H9 (cell line): Measurements from ENCODE around the gene CRABP2. TPM values are rescaled to one million over a fixed set of nuclear protein-coding genes. Genes with fewer than 3 reads are reported as not detected.
A peak's percentile ranks its signal among the peaks of the same experiment; 100 is the strongest.

Source experiments
- DNase-seq: peaks from one replicate; pipeline ENCODE4 v3.0.0-alpha.2; 2017
- H2AFZ ChIP-seq: one replicate; pipeline ENCODE4 v1.6.1; 2013; ENCODE audit warnings: mild to moderate bottlenecking, low read length, control low read depth, moderate library complexity
- H2AK5ac ChIP-seq: 2 replicates; pipeline ENCODE4 v1.6.1; 2013; ENCODE audit warnings: low read length, control low read depth, mixed read lengths; ENCODE audit not compliant: insufficient read length
- H2BK120ac ChIP-seq: one replicate; pipeline ENCODE4 v1.6.1; 2013; ENCODE audit warnings: low read depth, mild to moderate bottlenecking, low read length, control low read depth, inconsistent platforms; ENCODE audit not compliant: poor library complexity, severe bottlenecking
- H2BK12ac ChIP-seq: 2 replicates; pipeline ENCODE4 v1.6.1; 2013; ENCODE audit warnings: low read length, control low read depth, mixed read lengths, low read depth; ENCODE audit not compliant: insufficient read length
- H2BK15ac ChIP-seq: 2 replicates; pipeline ENCODE4 v1.6.1; 2013; ENCODE audit warnings: low read depth, low read length, control low read depth
- H2BK20ac ChIP-seq: one replicate; pipeline ENCODE4 v1.6.1; 2013; ENCODE audit warnings: low read depth, mild to moderate bottlenecking, low read length, control low read depth, inconsistent platforms; ENCODE audit not compliant: poor library complexity, severe bottlenecking
- H2BK5ac ChIP-seq: 2 replicates; pipeline ENCODE4 v1.6.1; 2013; ENCODE audit warnings: low read length, control low read depth, mixed read lengths; ENCODE audit not compliant: insufficient read length
- H3K14ac ChIP-seq: 2 replicates; pipeline ENCODE4 v1.6.1; 2013; ENCODE audit warnings: low read length, control low read depth; ENCODE audit not compliant: insufficient read depth
- H3K18ac ChIP-seq: 2 replicates; pipeline ENCODE4 v1.6.1; 2013; ENCODE audit warnings: low read depth, mild to moderate bottlenecking, mixed read lengths, low read length, control low read depth; ENCODE audit not compliant: insufficient read length
- H3K23ac ChIP-seq: 2 replicates; pipeline ENCODE4 v1.6.1; 2013; ENCODE audit warnings: low read length, control low read depth, mixed read lengths, low read depth; ENCODE audit not compliant: insufficient read length
- H3K23me2 ChIP-seq: 2 replicates; pipeline ENCODE4 v1.6.1; 2013; ENCODE audit warnings: low read depth, mild to moderate bottlenecking, mixed read lengths, low read length, control low read depth; ENCODE audit not compliant: insufficient read length, poor library complexity, severe bottlenecking
- H3K27ac ChIP-seq: 2 replicates; pipeline ENCODE4 v1.5.1; 2013; ENCODE audit warnings: low read length, control low read depth, mixed read lengths, low read depth; ENCODE audit not compliant: insufficient read length
- H3K27me3 ChIP-seq: 2 replicates; pipeline ENCODE4 v1.6.1; 2013; ENCODE audit warnings: low read length, control low read depth, inconsistent platforms; ENCODE audit not compliant: insufficient read depth
- H3K4ac ChIP-seq: 2 replicates; pipeline ENCODE4 v1.6.1; 2013; ENCODE audit warnings: low read depth, mild to moderate bottlenecking, control low read depth, inconsistent platforms, low read length, moderate library complexity
- H3K4me1 ChIP-seq: 2 replicates; pipeline ENCODE4 v1.6.1; 2013; ENCODE audit warnings: low read length, control low read depth, inconsistent platforms; ENCODE audit not compliant: insufficient read depth
- H3K4me2 ChIP-seq: 2 replicates; pipeline ENCODE4 v1.6.1; 2013; ENCODE audit warnings: low read length, control low read depth, mixed read lengths; ENCODE audit not compliant: insufficient read length, insufficient read depth
- H3K56ac ChIP-seq: 2 replicates; pipeline ENCODE4 v1.6.1; 2013; ENCODE audit warnings: low read depth, mild to moderate bottlenecking, mixed read lengths, low read length, control low read depth; ENCODE audit not compliant: insufficient read length
- H3K79me1 ChIP-seq: 2 replicates; pipeline ENCODE4 v1.6.1; 2013; ENCODE audit warnings: low read depth, mild to moderate bottlenecking, moderate library complexity, low read length, control low read depth, inconsistent platforms; ENCODE audit not compliant: insufficient read depth, poor library complexity, severe bottlenecking
- H3K79me2 ChIP-seq: 2 replicates; pipeline ENCODE4 v1.6.1; 2013; ENCODE audit warnings: low read length, control low read depth, inconsistent platforms; ENCODE audit not compliant: insufficient read depth
- H3K9ac ChIP-seq: 2 replicates; pipeline ENCODE4 v1.6.1; 2013; ENCODE audit warnings: low read length, control low read depth, mixed read lengths; ENCODE audit not compliant: insufficient read length; ENCODE audit errors: extremely low read depth
- H3K9me3 ChIP-seq: one replicate; pipeline ENCODE4 v1.6.1; 2013; ENCODE audit warnings: low read depth, low read length, inconsistent platforms; ENCODE audit not compliant: control insufficient read depth
- H3T11ph ChIP-seq: one replicate; pipeline ENCODE4 v1.6.1; 2013; ENCODE audit warnings: mild to moderate bottlenecking, low read length, control low read depth, inconsistent platforms
- H4K20me1 ChIP-seq: one replicate; pipeline ENCODE4 v1.6.1; 2013; ENCODE audit not compliant: control insufficient read depth, insufficient read length, insufficient read depth
- H4K5ac ChIP-seq: 2 replicates; pipeline ENCODE4 v1.6.1; 2013; ENCODE audit warnings: low read depth, mild to moderate bottlenecking, mixed read lengths, low read length, control low read depth; ENCODE audit not compliant: insufficient read length
- H4K8ac ChIP-seq: replicated peaks from 2 replicates; pipeline ENCODE4 v1.6.1; 2013; ENCODE audit warnings: low read length, control low read depth, mixed read lengths, low read depth; ENCODE audit not compliant: insufficient read length
- H4K91ac ChIP-seq: 2 replicates; pipeline ENCODE4 v1.6.1; 2013; ENCODE audit warnings: low read depth, mild to moderate bottlenecking, moderate library complexity, mixed read lengths, low read length, control low read depth; ENCODE audit not compliant: insufficient read length
- H3K27ac Mint-ChIP-seq, 3 experiments: 2 replicates in 2 of 3; 3 replicates in 1 of 3; pipeline ENCODE4 v1.8.0; 2020 to 2021; ENCODE audit warnings: mixed read lengths in 3 of 3, mild to moderate bottlenecking in 1 of 3, moderate library complexity in 1 of 3
- H3K27me3 Mint-ChIP-seq: 2 replicates; pipeline ENCODE4 v1.8.0; 2021; ENCODE audit warnings: low read depth, mild to moderate bottlenecking, moderate library complexity, mixed read lengths
- H3K36me3 Mint-ChIP-seq, 3 experiments: 2 replicates in 2 of 3; 3 replicates in 1 of 3; pipeline ENCODE4 v1.8.0; 2020 to 2021; ENCODE audit warnings: low read depth in 3 of 3, mixed read lengths in 3 of 3; ENCODE audit not compliant: insufficient read depth in 1 of 3
- H3K4me1 Mint-ChIP-seq, 2 experiments: 2 replicates each; pipeline ENCODE4 v1.8.0; 2020; ENCODE audit warnings: mixed read lengths in 2 of 2
- H3K4me3 Mint-ChIP-seq, 2 experiments: 2 replicates in 1 of 2; 3 replicates in 1 of 2; pipeline ENCODE4 v1.8.0; 2020 to 2021; ENCODE audit warnings: mild to moderate bottlenecking in 2 of 2, mixed read lengths in 2 of 2, moderate library complexity in 1 of 2
- H3K9me3 Mint-ChIP-seq, 2 experiments: 2 replicates in 1 of 2; 3 replicates in 1 of 2; pipeline ENCODE4 v1.8.0; 2020; ENCODE audit warnings: mild to moderate bottlenecking in 2 of 2, mixed read lengths in 2 of 2, moderate library complexity in 1 of 2
- WGBS: extraction: QIAGEN DNeasy Blood & Tissue Kit; methylation state at CpG from one replicate; pipeline ENCODE4 v1.1.7; 2013; ENCODE audit warnings: missing lambda C conversion rate, low lambda C conversion rate, mixed read lengths; ENCODE audit not compliant: insufficient read length; ENCODE audit errors: extremely low coverage; 5-methylcytosine and 5-hydroxymethylcytosine counted together
- total RNA-seq: library from RNA; stranded (reverse); gene quantifications from 2 replicates; pipeline ENCODE4 v1.2.1, GENCODE V29; 2021
- TF ChIP-seq, protein P1 (sequence below): fragments of 200-600 bp; sonication (generic); conservative IDR thresholded peaks from 3 replicates; pipeline ENCODE4 v1.8.0; 2021; ENCODE audit warnings: antibody characterized with exemption, mild to moderate bottlenecking

CRABP2 gene
- total RNA-seq, 1 experiment from 2014 or later = 184 TPM

DNA sequence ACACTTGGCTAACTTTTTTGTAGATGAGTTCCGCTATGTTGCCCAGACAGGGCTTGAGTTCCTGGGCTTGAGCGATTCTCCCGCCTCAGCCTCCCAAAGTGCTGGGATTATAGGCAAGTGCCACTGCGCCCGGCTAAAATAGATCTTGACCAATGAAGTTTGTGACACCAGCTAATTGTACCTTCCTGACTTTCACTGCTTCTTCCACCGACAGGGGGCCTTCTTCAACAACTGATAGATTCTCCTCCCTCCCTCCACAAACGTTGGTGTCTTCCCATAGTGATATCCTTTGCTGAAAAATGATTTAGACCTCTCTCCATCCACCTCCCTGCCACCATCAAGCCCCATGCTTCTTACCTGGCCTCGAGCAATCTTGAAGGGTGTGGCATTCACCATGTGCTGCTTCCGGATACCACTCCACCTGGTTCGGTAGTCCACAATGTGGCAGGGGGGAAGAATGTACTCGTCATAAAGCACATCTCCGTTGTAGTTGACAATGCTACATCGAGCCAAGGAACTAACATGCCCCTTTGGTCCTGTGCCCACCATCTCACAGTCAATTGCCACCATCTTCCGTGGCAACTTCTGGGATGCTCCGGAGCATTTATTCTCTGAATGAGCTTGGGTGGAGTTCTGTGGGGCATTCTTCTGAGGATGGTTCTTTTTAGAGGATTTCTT lies 21.3 kb upstream of the CRABP2 start:
- Histone ChIP-seq H2BK20ac (no peak overlapping the region), H3K79me2 (peaks cover 27% of the 10 kb centered on the region; the same call in 1 of the 2 replicates), H2BK120ac (no peak overlapping the region), H3K18ac (no peak overlapping the region), H2AFZ (no peak overlapping the region), H3K4ac (no peak overlapping the region), H2BK15ac (no peak overlapping the region), H4K8ac (no peak overlapping the region), H3K23me2 (no peaks in the 10 kb centered on the region), H3K23ac (no peak overlapping the region), H3K4me1 (peaks cover 5% of the 10 kb centered on the region), H3K9ac (no peak overlapping the region), H2BK12ac (no peak overlapping the region), H4K20me1 (peaks cover 3% of the 10 kb centered on the region), H3K14ac (no peak overlapping the region), H3K27me3 (no peaks in the 10 kb centered on the region), H2BK5ac (no peak overlapping the region), H3K79me1 (peaks cover 21% of the 10 kb centered on the region), H3K27ac (no peak overlapping the region), H3K9me3 (no peaks in the 10 kb centered on the region), H4K5ac (no peak overlapping the region), H3K56ac (no peak overlapping the region), H4K91ac (no peak overlapping the region), H3T11ph (no peak overlapping the region), H3K4me2 (peak overlapping the region; percentile 57), H2AK5ac (no peak overlapping the region)
- H3K27ac Mint-ChIP-seq = no peak overlapping the region
- H3K9me3 Mint-ChIP-seq = no peaks in the 10 kb centered on the region
- no peak overlapping the region for H3K4me3 Mint-ChIP-seq
- H3K36me3 Mint-ChIP-seq = peaks cover 22 to 25% (median 24%) of the 10 kb centered on the region in 3 experiments
- peaks cover 10 to 14% of the 10 kb centered on the region in 2 experiments for H3K4me1 Mint-ChIP-seq
- no CpG with 5 or more reads among the region's 15 CpGs for WGBS
- no peaks in the 10 kb centered on the region; the same call in 1 of the 2 replicates for H3K27me3 Mint-ChIP-seq
- TF ChIP-seq, protein P1, sequence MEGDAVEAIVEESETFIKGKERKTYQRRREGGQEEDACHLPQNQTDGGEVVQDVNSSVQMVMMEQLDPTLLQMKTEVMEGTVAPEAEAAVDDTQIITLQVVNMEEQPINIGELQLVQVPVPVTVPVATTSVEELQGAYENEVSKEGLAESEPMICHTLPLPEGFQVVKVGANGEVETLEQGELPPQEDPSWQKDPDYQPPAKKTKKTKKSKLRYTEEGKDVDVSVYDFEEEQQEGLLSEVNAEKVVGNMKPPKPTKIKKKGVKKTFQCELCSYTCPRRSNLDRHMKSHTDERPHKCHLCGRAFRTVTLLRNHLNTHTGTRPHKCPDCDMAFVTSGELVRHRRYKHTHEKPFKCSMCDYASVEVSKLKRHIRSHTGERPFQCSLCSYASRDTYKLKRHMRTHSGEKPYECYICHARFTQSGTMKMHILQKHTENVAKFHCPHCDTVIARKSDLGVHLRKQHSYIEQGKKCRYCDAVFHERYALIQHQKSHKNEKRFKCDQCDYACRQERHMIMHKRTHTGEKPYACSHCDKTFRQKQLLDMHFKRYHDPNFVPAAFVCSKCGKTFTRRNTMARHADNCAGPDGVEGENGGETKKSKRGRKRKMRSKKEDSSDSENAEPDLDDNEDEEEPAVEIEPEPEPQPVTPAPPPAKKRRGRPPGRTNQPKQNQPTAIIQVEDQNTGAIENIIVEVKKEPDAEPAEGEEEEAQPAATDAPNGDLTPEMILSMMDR = peak; percentile 73
- peak; percentile 71 for DNase-seq
